Epithelial cell of alveolus of lung (primary cell): ENCODE measurements around the gene C6orf132. TPM values are rescaled to one million over a fixed set of nuclear protein-coding genes. Genes with fewer than 3 reads are reported as not detected.

Source experiments
- total RNA-seq: library from RNA; depleted of rRNA; stranded (reverse); fragments of >200 nt; gene quantifications from 2 replicates; pipeline ENCODE4 v1.2.1, GENCODE V29; 2015

C6orf132 gene
- 1.5 and 3.9 TPM in 2 replicates for total RNA-seq

DNA sequence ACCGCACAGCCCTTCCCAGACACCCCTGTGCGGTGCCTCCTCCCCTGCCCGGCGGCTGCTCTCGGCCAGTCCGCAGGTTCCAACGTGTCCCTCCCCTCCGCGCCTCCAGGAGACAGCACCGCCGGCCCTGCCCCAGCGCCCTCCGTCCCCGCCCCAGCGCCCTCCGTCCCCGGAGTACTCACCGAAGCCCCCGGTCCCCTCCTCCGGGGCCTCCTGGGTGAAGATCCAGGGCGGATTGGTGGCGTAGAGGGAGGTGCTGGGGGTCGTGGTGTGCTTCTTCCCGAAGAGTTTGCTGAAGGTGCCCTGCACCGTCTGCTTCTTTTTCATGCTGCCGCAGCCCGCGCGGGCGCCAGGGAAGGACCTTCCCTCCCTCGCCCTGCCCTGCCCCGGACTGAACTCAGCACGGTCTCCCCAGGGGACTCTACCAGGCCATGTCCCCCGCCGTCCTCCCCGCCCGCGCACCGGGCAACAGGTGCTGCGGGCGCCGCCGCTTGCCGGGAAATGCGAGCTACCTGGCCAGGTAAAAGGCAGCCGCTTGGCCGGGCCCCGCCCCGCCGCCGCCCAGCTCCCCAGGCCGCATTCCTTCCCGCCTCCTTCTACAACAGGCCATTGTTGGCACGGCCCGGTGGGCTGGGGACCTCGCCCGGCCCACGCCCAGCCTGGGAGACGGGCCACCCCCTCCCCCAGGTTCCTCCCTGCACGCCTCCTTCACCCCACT, at the start of gene C6orf132:
Gene C6orf132, minus strand, starts transcription at position 503 of the 718 bp plus-strand sequence. Its CDS starts 176 bp downstream, at position 327.

DNA sequence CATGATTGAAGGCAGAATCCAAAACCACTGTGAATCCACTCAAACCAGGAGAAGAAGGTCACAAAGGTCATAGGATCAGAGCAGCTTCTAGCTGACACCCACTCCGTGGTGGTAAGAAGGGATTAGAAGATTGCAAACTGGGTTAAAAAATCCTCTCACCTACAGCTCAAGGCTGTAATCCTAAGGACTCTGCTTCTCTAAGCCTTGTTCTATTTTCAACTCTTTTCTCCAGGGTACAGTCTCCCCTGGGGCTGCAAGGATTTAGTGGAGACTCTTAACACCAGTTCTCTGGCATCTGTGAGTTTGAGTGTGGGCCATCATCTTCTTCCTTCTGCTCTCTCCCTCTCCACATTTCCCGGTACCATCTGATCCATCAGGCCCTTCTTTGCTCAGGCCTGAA, 30.7 kb upstream of the C6orf132 start, which contains the start of gene GUCA1A:
Gene GUCA1A, plus strand, starts transcription at position 264 of the 400 bp plus-strand sequence. CDS start 250 bp downstream, outside the sequence.

Other genes starting within 250 kb of the C6orf132 start
- 0.65 and 2.9 TPM in 2 replicates for gene USP49, start 247.2 kb downstream of the C6orf132 start, total RNA-seq
- gene MED20, start 221.5 kb downstream of the C6orf132 start, total RNA-seq: 19.4 and 21.3 TPM in 2 replicates
- 9.7 and 13.6 TPM in 2 replicates for gene BYSL, start 221.1 kb downstream of the C6orf132 start, total RNA-seq
- gene CCND3, start 200.8 kb downstream of the C6orf132 start, total RNA-seq: 92.1 and 128 TPM in 2 replicates
- gene TAF8, start 92.1 kb downstream of the C6orf132 start, total RNA-seq: 18.2 and 23.3 TPM in 2 replicates
- gene GUCA1A, start 30.7 kb upstream of the C6orf132 start, total RNA-seq: 0.26 TPM in 1 of 2 replicates, not detected in the other
- 3.4 TPM in 1 of 2 replicates, not detected in the other for gene GUCA1B, start 52.3 kb upstream of the C6orf132 start, total RNA-seq
- gene MRPS10, start 75.2 kb upstream of the C6orf132 start, total RNA-seq: 38.4 and 52.2 TPM in 2 replicates